ENCODE measurements around the gene MAMDC4.

- TF ChIP-seq, protein P1, sequence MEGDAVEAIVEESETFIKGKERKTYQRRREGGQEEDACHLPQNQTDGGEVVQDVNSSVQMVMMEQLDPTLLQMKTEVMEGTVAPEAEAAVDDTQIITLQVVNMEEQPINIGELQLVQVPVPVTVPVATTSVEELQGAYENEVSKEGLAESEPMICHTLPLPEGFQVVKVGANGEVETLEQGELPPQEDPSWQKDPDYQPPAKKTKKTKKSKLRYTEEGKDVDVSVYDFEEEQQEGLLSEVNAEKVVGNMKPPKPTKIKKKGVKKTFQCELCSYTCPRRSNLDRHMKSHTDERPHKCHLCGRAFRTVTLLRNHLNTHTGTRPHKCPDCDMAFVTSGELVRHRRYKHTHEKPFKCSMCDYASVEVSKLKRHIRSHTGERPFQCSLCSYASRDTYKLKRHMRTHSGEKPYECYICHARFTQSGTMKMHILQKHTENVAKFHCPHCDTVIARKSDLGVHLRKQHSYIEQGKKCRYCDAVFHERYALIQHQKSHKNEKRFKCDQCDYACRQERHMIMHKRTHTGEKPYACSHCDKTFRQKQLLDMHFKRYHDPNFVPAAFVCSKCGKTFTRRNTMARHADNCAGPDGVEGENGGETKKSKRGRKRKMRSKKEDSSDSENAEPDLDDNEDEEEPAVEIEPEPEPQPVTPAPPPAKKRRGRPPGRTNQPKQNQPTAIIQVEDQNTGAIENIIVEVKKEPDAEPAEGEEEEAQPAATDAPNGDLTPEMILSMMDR (conservative IDR thresholded peaks at IDR 0.05): no peak
- TF ChIP-seq ZFX (IDR thresholded peaks at IDR 0.05): no peak
Measured at GRCh38 chr9:136903041-136903554, 51.0 kb downstream of the MAMDC4 start.
